HG02840 (cell line): ENCODE data around the gene AKIP1.
"Not testable (repeated sequence)": the region's sequence is repeated elsewhere in the genome, so short reads cannot be mapped to it uniquely, and the experiment has no call there.

Source experiments
- ATAC-seq: cut with Tn5 transposase; IDR thresholded peaks from one replicate; pipeline ENCODE4 v1.9.1; 2021; ENCODE audit warnings: mild to moderate bottlenecking, moderate library complexity, moderate number of reproducible peaks; ENCODE audit not compliant: unreplicated experiment, low FRiP score

Gene AKIP1, protein sequence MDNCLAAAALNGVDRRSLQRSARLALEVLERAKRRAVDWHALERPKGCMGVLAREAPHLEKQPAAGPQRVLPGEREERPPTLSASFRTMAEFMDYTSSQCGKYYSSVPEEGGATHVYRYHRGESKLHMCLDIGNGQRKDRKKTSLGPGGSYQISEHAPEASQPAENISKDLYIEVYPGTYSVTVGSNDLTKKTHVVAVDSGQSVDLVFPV

GRCh38 chr11:8911029-8911823 lies at the start of gene AKIP1:
AKIP1 (plus strand) TSS chr11:8911189; CDS start chr11:8911450, 261 bp downstream.
- ATAC-seq = peak; percentile 83

DNA sequence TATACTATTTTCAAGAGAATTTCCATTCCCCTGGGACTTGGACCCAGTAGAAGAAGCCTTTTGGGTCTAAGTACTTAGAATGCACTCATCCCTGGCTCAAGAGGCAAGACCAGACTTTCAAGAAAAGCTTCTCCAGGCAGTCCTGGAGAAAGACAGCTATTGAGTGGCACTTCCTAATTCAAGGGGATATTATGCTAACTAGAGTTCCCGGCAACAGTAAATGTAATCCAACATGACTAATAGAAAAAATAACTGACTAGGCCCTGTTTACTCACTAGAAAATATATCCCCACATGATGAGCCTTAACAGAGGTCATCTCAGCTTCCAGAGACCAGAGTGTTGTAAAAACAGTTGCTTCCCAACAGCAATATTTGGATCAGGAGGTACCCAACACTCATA lies 47.2 kb upstream of the AKIP1 start:
- ATAC-seq = no peak

- ATAC-seq = no peak
Measured at GRCh38 chr11:8865304-8865703, 45.7 kb upstream of the AKIP1 start.

DNA sequence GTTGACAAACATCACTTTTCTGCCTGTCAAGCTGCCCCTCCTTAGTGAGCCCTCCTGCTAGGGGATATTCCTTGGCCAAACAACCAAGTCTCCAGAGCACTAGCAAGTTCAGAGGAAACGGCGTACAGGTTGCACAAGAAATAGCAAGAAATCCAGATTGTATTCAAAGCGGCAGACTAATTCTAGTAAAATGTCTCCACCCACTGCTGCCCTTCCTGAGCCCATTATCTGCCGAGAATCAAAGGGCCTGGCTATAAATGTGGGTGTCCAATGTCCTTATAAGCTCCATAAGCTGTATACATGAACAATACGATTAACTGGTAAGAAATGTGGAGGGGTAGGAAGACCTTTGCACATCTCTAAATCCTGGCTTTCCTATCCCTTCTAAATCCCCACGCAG lies 44.0 kb upstream of the AKIP1 start:
- ATAC-seq = no peak

DNA sequence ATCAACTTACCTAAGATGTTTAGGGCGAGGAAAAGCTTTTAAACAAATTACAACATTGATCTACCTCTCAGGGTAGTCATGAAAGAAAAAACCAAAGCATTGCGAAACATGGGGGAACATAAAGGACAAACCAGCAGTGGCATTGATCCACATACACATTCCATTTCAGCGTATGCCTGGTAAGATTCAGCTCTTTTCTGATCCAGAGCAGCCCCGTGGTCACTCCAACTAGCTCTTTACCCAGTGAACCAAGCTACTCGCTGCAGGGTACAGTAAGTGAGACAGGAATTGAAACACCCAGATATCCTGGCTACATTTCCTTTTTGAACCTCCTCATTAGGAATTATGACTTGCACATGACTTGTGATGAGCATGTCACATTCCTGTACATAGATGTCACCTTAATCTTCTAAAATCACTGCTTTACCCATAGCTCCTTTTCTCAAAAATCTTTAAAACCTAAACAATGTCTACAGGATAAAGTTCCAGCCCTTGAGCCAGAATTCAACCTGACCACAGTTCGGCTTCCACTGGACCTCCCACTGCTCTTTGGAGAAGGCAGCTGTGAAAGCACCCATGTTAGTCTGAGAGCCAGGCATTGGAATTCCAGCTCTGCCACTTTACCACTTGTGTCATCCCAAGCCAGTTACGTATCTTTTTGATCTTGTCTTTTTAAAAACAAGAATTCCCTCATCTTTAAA lies 42.9 kb upstream of the AKIP1 start:
- no peak for ATAC-seq

DNA sequence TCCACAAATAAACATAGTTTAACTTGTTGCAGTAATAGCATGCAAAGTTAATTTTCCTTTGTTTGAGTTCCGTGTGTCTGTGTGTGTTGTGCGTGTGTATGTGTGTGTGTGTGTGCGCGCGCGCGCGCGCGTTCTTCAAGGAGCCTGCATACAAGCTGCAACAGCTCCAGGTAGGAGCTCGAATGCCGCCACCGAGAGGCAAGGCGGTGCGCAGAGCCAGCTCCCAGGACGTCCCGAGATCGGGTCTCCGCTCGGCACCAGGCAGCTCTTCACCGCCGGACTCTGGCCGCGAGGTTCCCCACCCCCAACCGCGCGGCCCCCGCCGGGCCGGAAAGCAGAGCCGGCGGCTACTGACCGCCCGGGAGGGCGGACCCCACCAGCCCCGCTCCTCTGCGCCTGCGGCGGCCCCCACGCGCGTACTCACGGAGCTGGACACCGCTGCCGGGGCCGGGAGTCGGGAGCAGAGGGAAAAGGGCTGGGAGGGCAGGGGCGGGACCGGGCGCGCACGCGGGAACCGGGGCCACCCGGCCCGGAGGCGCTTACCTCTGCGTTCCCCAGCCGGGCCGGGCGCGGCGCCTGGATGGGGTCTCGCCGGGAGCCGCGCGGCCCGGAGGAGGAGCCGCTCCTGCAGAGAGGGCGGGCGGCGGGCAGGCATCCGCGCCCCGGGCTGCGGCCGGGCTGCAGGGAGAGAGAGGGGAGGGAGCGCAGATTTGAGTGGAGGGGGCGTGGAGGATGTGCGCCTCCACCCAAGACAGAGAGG lies 40.4 kb upstream of the AKIP1 start:
- no peak for ATAC-seq

DNA sequence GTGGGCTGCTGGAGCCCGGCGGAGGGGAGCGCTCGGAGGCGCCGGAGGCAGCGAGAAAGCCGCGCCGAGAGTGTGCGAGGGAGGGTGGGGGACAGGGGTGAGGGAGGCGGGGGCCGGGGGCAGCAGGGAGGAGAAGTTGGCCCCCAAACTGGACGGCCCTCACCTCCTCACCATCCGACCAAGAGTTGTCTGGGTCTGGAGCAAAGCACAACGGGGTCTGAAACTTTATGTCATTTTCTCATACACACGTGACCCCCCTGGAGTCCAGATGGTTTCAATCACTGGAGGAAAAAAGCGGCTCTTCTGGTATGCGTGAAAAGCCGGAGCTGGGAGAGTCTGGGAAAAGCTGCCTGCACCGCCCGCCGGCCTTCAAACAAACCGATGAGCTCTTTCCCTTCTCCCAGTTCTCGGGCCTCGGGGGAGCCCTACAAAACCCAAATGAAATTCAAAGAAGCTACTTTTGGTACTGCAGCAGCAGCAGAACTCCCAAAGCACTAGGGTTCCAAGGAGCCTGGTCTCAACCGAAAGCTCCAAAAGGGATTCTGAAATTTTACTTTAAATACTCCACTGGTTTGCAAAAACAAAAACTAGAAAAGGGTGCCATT lies 39.7 kb upstream of the AKIP1 start:
- no peak for ATAC-seq

- ATAC-seq = no peak
Measured at GRCh38 chr11:8871962-8872361, 39.0 kb upstream of the AKIP1 start.

- ATAC-seq = no peak
Measured at GRCh38 chr11:8873741-8874405, 37.1 kb upstream of the AKIP1 start.

GRCh38 chr11:8878771-8879170 lies 32.2 kb upstream of the AKIP1 start:
- ATAC-seq = no peak

- ATAC-seq = not testable (repeated sequence)
Measured at GRCh38 chr11:8881585-8881984, 29.4 kb upstream of the AKIP1 start.

DNA sequence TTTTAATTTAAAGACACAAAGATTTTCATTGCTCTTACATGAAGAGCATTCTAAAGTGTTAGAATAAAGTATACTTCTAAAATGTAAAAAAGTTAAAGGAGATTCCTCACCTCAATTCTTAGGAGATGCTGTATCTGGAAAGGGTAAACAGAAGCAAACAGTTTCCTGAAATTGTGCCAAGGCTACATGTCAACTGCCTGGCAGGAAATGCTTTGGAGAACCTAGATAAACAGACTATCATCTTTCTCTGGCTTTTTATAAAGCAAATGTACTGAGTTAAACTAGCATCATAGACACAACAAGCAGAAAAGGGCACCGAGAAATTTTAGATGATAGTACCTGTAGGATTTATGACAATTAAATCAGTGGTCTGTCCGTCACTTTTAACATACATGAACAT lies 24.7 kb upstream of the AKIP1 start:
- no peak for ATAC-seq

GRCh38 chr11:8891185-8891584 lies 19.8 kb upstream of the AKIP1 start:
- ATAC-seq = not testable (repeated sequence)

- ATAC-seq = no peak
Measured at GRCh38 chr11:8899119-8899753, 11.8 kb upstream of the AKIP1 start.

DNA sequence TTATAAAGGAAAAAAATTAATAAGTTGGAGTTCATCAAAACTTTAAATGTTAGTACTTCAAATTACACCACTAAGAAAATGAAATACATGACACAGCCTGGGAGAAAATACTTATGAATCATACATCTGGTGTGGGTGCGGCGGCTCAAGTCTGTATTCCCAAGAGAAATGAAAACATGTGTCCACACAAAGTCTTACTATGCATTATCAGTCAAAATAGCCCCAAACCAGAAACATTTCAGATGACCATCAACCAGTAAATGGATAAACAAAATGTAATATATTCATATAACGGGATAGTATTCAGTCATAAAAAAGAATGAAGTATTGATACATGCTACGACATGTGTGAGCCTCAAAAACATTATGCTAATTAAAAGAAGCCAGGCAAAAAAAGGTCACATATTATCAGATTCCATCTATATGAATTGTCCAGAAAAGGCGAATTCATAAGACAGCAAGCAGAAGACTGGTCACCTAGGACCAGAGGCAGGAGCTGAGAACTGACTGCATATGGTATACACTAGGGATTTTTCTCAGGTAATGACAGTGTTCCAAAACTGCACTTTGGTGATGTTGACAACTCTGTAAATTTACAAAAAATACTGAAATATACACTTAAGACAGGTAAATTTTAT lies 5.3 kb upstream of the AKIP1 start:
- ATAC-seq = no peak

DNA sequence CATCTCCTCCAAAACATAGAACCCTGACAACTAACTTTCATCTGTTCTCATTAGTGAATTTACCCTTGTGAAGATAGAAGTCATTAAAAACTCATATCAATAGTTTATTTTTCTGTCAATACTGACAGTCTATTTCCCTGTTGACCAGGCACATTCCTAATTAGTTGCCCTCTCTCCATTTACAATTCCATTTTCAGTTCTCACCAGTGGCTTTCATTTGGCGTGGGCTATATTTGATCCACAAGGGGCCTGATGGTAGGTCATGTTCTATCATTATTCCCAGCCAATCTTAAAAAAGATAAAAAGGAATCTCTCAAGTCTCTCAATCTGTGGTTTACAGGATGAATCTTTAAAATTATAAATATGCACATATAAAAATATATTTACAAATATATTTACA lies 3.9 kb upstream of the AKIP1 start:
- no peak for ATAC-seq

GRCh38 chr11:8908099-8908498 lies 2.9 kb upstream of the AKIP1 start:
- no peak for ATAC-seq

- no peak for ATAC-seq
Measured at GRCh38 chr11:8910649-8911026, 351 bp upstream of the AKIP1 start.
